Measurements from ENCODE around the gene CORO2B.
"Not testable (repeated sequence)": the region's sequence is repeated elsewhere in the genome, so short reads cannot be mapped to it uniquely, and the experiment has no call there.

The CORO2B gene

DNA sequence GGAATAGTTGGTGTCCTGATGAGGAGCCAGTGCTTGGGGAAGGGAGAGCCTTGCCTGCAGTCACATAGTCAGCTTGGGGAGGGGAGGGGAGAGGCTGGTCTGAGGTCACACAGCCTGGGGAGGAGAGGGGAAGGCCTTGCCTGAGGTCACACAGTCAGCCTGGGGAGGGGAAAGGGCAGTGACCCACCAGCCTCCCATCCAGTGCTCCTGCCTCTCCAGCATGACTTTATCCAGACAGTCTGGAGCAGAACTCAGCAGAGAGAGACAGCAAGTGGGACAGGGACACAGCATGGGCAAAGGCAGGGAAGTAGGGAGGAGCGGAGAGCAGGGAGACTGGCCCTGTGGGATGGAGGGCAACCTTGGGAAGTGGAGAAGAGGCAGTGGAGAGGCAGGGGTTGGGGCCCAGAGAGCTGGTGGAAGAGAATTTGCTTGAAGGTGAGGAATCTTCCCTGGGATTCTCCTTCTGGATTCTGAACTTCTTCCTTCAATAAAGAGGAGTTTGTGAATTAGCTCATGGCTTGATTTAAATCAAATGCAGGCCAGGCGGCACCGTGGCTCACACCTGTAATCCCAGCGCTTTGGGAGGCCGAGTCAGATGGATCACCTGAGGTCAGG is 64.5 kb downstream of the CORO2B start:
- DNase-seq (ENCODE audit: extremely low spot score) = no peak
- ChIA-PET CTCF (no interaction called here), POLR2A (no interaction called here)
- TF ChIP-seq, protein P1, sequence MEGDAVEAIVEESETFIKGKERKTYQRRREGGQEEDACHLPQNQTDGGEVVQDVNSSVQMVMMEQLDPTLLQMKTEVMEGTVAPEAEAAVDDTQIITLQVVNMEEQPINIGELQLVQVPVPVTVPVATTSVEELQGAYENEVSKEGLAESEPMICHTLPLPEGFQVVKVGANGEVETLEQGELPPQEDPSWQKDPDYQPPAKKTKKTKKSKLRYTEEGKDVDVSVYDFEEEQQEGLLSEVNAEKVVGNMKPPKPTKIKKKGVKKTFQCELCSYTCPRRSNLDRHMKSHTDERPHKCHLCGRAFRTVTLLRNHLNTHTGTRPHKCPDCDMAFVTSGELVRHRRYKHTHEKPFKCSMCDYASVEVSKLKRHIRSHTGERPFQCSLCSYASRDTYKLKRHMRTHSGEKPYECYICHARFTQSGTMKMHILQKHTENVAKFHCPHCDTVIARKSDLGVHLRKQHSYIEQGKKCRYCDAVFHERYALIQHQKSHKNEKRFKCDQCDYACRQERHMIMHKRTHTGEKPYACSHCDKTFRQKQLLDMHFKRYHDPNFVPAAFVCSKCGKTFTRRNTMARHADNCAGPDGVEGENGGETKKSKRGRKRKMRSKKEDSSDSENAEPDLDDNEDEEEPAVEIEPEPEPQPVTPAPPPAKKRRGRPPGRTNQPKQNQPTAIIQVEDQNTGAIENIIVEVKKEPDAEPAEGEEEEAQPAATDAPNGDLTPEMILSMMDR (IDR thresholded peaks at IDR 0.05; ENCODE audit: control extremely low read depth, extremely low read depth, low read depth, missing control alignments) = no peak

DNA sequence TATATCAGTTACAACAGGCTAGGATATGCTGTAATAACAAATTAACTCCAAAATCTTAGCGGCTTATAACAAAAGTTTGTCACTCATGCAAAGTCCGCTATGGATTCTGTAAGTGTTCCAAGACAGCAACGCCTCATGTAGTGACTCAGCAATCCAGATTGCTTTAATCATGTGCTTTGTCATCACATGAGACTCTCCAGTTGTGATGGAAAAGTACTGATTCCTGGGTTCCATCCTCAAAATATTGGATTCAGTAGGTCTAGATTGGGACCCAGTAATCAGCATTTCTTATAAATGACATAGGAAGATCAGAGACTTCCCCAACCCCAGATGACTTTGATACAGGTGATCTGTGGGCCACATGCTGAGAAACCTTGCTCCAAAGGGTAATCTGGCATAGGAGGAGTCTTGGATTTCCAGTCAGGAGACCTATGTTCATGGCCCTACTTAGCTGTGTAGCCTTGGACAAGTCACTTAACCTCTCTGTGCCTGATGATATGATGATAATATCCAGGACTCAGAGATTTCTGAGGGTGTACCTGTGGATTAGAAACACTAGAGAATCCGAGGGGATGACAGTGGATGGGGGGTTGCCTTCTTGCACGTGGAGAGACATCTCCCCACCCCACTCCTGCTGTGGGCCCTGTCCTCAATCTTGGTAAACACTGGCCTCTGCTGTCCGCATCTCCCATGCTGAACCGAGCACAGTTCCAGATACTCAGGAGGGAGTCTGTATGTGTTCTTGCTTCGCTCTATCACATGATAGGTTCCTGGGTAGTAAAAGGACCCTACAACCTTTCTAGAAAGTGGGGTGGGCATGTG is 65.5 kb downstream of the CORO2B start:
- CTCF ChIA-PET = no interaction called here

DNA sequence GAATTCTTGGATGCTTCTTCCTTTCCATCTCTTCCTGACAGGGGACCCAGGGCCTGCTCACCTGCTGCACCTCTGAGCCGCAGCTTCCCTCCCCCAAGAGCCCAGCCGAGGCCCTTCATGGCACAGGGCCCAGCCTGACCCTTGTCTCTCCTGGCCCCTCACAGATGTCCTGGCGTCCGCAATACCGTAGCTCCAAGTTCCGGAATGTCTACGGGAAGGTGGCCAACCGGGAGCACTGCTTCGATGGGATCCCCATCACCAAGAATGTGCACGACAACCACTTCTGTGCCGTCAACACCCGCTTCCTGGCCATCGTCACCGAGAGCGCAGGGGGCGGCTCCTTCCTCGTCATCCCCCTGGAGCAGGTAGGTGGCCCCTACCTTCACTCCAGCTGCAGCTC is 66.2 kb downstream of the CORO2B start:
- CTCF ChIA-PET = no interaction called here
- TF ChIP-seq, protein P1 (IDR thresholded peaks at IDR 0.05; ENCODE audit: control extremely low read depth, extremely low read depth, low read depth, missing control alignments) = no peak
- POLR2A ChIA-PET = no interaction called here
- no peak for DNase-seq (ENCODE audit: extremely low spot score)

More for the DNA sequence above, 65.5 kb downstream of the CORO2B start:
- no peak for DNase-seq (ENCODE audit: extremely low spot score)
- TF ChIP-seq, protein P1 (IDR thresholded peaks at IDR 0.05; ENCODE audit: control extremely low read depth, extremely low read depth, low read depth, missing control alignments) = no peak
- POLR2A ChIA-PET = no interaction called here

DNA sequence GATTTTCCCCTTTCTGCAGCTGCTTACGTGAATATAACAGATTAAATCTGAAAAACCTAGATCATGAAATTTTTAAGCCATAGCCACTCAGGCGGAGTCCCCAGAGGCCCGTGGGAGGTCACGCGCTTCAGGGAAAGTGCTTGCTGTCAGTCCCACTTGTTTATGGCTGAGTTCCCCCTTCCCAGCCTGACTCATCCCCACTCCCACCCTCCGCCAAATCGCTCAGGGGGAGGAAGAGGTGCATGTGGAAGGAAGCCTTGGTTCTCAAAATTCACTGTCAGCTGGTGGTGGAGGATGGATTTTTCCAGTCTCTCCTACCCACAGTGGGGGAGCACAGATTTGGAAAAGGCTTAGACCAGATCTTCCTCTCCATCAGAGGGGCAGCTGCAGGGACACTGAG is 67.4 kb downstream of the CORO2B start:
- ChIA-PET POLR2A (no interaction called here), CTCF (interaction anchor here (1.8 kb wide), 1 partner anchor 28 kb away, joined by 5 read pairs; no protein-coding TSS in a partner anchor)
- TF ChIP-seq, protein P1 (IDR thresholded peaks at IDR 0.05; ENCODE audit: control extremely low read depth, extremely low read depth, low read depth, missing control alignments) = no peak
- no peak for DNase-seq (ENCODE audit: extremely low spot score)

DNA sequence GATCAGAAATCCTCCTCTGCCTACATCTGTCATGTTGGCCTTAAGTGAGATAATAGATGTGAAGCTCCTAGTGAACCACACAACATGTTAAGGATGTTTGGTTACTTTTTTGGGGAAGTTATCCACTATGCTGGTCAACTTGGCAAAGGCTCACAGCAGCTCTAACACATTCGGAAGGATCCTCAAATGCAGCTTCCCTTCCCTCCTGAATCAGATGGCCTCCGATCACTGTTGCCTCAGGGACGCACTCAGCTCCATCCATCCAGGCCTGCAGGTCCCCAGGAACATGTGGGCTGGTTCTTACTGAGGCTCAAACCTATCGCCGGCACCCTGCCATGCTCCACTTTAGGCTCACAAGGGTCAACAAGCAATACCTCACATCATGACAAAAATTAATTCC is 67.9 kb downstream of the CORO2B start:
- ChIA-PET POLR2A (no interaction called here), CTCF (interaction anchor here (1.8 kb wide), 1 partner anchor 27 kb away, joined by 5 read pairs; no protein-coding TSS in a partner anchor)
- TF ChIP-seq, protein P1 (IDR thresholded peaks at IDR 0.05; ENCODE audit: control extremely low read depth, extremely low read depth, low read depth, missing control alignments) = no peak
- DNase-seq (ENCODE audit: extremely low spot score) = no peak

- POLR2A ChIA-PET; DNase-seq (ENCODE audit: extremely low spot score): not testable (repeated sequence)
- CTCF ChIA-PET = interaction anchor here (1.0 kb wide), 1 partner anchor 36 kb away, joined by 3 read pairs; no protein-coding TSS in a partner anchor
These were observed 68.6 kb downstream of the CORO2B start for GRCh38 chr15:68647361-68647760.

All from GM10248 (cell line).